SK-N-MC (cell line): Measurements from ENCODE around the gene FAM131A.

Experiments used
- EZH2 ChIP-seq: fragments of 200-600 bp; sonication (generic); IDR thresholded peaks from one replicate; pipeline ENCODE4 v1.6.1; 2017; ENCODE audit warnings: antibody characterized with exemption
- FOXP2 ChIP-seq: optimal IDR thresholded peaks from 2 replicates; pipeline ENCODE3; 2011; ENCODE audit warnings: mild to moderate bottlenecking, moderate library complexity; ENCODE audit not compliant: insufficient read depth; ENCODE audit errors: extremely low read length, control extremely low read depth
- POLR2AphosphoS5 ChIP-seq: IDR thresholded peaks from 2 replicates; pipeline ENCODE4 v1.6.1; 2012; ENCODE audit warnings: mild to moderate bottlenecking, low read depth, low read length, borderline replicate concordance

- TF ChIP-seq POLR2AphosphoS5 = no peak
- TF ChIP-seq EZH2 = no peak
- no peak for TF ChIP-seq FOXP2
These were observed 5.9 kb downstream of the FAM131A start for GRCh38 chr3:184343200-184343876.
